GM15510 (cell line): ENCODE measurements around the gene TADA2B.

Source experiments
- POLR2A ChIP-seq: IDR thresholded peaks from 3 replicates; pipeline ENCODE4 v1.6.1; 2011; ENCODE audit warnings: borderline replicate concordance; ENCODE audit not compliant: insufficient read length; ENCODE audit errors: extremely low read depth

Gene TADA2B

GRCh38 chr4:7045961-7046921 lies 3.1 kb downstream of the TADA2B start:
- TF ChIP-seq POLR2A = no peak

GRCh38 chr4:7046971-7047370 lies 3.8 kb downstream of the TADA2B start:
- TF ChIP-seq POLR2A = no peak

- TF ChIP-seq POLR2A = no peak
These were observed 5.5 kb downstream of the TADA2B start for GRCh38 chr4:7048642-7049041.

GRCh38 chr4:7049295-7049694 lies 6.1 kb downstream of the TADA2B start:
- no peak for TF ChIP-seq POLR2A

- TF ChIP-seq POLR2A = no peak
These were observed 6.6 kb downstream of the TADA2B start for GRCh38 chr4:7049739-7050138.

GRCh38 chr4:7050481-7051143 lies 7.4 kb downstream of the TADA2B start:
- TF ChIP-seq POLR2A = no peak

GRCh38 chr4:7051144-7051495 lies 7.9 kb downstream of the TADA2B start:
- no peak for TF ChIP-seq POLR2A

- no peak for TF ChIP-seq POLR2A
These were observed 8.7 kb downstream of the TADA2B start for GRCh38 chr4:7051905-7052304.

- TF ChIP-seq POLR2A = no peak
These were observed 9.1 kb downstream of the TADA2B start for GRCh38 chr4:7052313-7052712.

- no peak for TF ChIP-seq POLR2A
These were observed 9.9 kb downstream of the TADA2B start for GRCh38 chr4:7052923-7053715.

GRCh38 chr4:7054106-7054880 lies 11.1 kb downstream of the TADA2B start:
- TF ChIP-seq POLR2A = no peak

GRCh38 chr4:7055111-7055989 lies 12.2 kb downstream of the TADA2B start:
- TF ChIP-seq POLR2A = no peak

- no peak for TF ChIP-seq POLR2A
These were observed 12.8 kb downstream of the TADA2B start for GRCh38 chr4:7055990-7056325.
